GM12891 (cell line): Measurements from ENCODE around the gene DYNLT2.

Experiments used
- PAX5 ChIP-seq: IDR thresholded peaks from 2 replicates; pipeline ENCODE4 v1.6.1; 2011; ENCODE audit warnings: low read length, moderate library complexity, mild to moderate bottlenecking; ENCODE audit not compliant: insufficient read depth, severe bottlenecking
- POLR2A ChIP-seq: IDR thresholded peaks from 2 replicates; pipeline ENCODE4 v1.6.1; 2011; ENCODE audit warnings: low read depth, low read length, control low read depth
- POLR2AphosphoS5 ChIP-seq: IDR thresholded peaks from 2 replicates; pipeline ENCODE4 v1.6.1; 2011; ENCODE audit warnings: low read depth, low read length, control low read depth
- POU2F2 ChIP-seq: IDR thresholded peaks from 2 replicates; pipeline ENCODE4 v1.6.1; 2011; ENCODE audit warnings: low read depth, mild to moderate bottlenecking, control low read depth, low read length, moderate library complexity
- TAF1 ChIP-seq: IDR thresholded peaks from 2 replicates; pipeline ENCODE4 v1.6.1; 2011; ENCODE audit warnings: low read depth, low read length, control low read depth

DNA sequence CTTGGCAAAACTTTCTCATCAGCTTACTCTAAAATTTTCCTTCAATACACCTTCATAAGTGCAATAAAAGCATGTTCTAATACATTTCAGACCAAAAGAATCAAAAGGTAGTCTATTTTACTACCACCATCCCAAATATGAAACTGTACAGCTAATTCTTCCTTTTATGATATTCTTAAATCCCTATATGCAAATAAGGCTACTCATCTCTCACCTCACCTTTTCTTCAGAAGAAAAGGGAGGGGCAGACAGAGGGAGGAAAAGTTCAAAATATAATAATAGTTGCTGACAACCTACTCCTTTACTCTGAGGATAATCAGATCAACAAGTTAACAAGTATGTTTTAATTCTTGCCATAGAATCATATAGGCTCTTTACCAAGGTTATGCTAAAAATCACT, 42.1 kb downstream of the DYNLT2 start:
- TF ChIP-seq POLR2A, result no peak
- TF ChIP-seq POLR2AphosphoS5, result no peak
- no peak for TF ChIP-seq TAF1
- TF ChIP-seq POU2F2, result no peak
- TF ChIP-seq PAX5, result no peak
